ENCODE data around the gene POLR3H. TPM values are rescaled to one million over a fixed set of nuclear protein-coding genes. Genes with fewer than 3 reads are reported as not detected.

The POLR3H gene
- total and polyA plus RNA-seq, 8 donors = 2.6 to 21.7 (median 12.4) TPM

DNA sequence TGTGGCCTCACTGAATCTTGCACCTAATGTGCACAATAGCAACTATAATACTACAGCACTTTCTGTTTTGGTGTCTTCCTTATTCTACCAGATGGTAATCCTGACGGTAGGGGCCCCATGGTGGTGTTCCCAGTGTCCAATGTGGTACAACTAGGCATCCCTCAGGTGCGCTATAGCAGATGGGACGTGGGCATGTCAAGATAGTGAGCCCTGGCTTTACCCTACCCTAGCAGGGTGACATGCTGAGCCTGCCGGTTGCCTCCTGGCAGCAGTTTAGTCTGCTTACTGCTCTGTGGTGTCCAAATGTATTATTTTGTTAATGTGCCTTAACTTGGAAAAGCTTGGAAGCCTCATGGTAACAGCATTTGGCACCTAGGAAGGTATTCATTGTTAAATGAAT, 56.2 kb downstream of the POLR3H start:
- DNase-seq = no peak
- Histone ChIP-seq H3K9me3 (no peaks in the 10 kb centered on the region), H3K27me3 (no peaks in the 10 kb centered on the region), H3K36me3 (peaks cover 0 to 4% (median 0%) of the 10 kb centered on the region in 4 donors), H3K4me3 (no peak overlapping the region), H3K4me1 (peaks cover 58 to 99% (median 78%) of the 10 kb centered on the region in 4 donors), H3K27ac (peak overlapping the region in 4 of 5 donors; percentile 56 to 79 (median 65))
- TF ChIP-seq EP300 (IDR thresholded peaks at IDR 0.05) = no peak
- TF ChIP-seq POLR2A (IDR thresholded peaks at IDR 0.05) = no peak
- TF ChIP-seq CTCF (IDR thresholded peaks at IDR 0.05) = no peak
- TF ChIP-seq POLR2AphosphoS5 (IDR thresholded peaks at IDR 0.05) = no peak
- 73 to 79% (median 75%) methylated on average over 4 of the region's 4 CpGs for WGBS, 5 donors
- intact Hi-C loops (cut with DNase I; ENCODE audit: low total_unique reads) = no loop called here

- Histone ChIP-seq H3K9me3 (no peaks in the 10 kb centered on the region), H3K36me3 (peaks cover 0 to 4% (median 0%) of the 10 kb centered on the region in 4 donors), H3K27ac (peak overlapping the region in 4 of 5 donors; percentile 56 to 79 (median 65)), H3K27me3 (no peaks in the 10 kb centered on the region), H3K4me3 (no peak overlapping the region), H3K4me1 (peaks cover 64 to 100% (median 82%) of the 10 kb centered on the region in 4 donors)
- intact Hi-C loops (cut with DNase I; ENCODE audit: low total_unique reads) = no loop called here
- TF ChIP-seq EP300 (IDR thresholded peaks at IDR 0.05) = no peak
- TF ChIP-seq POLR2A (IDR thresholded peaks at IDR 0.05) = no peak
- peak in 2 of 3 donors; percentile 63 to 90 for TF ChIP-seq POLR2AphosphoS5 (IDR thresholded peaks at IDR 0.05)
- WGBS, 5 donors = 51 to 66% (median 59%) methylated on average over 8 of the region's 8 CpGs
- DNase-seq = peak in 1 of 2 donors; percentile 41
Observed at GRCh38 chr22:41487037-41487935, 57.0 kb downstream of the POLR3H start.

GRCh38 chr22:41485033-41485432, 59.2 kb downstream of the POLR3H start:
- peak overlapping the region; percentile 5 to 81 (median 59) for H3K27ac ChIP-seq
- peaks cover 70 to 100% (median 86%) of the 10 kb centered on the region in 4 donors for H3K4me1 ChIP-seq
- no peak overlapping the region for H3K4me3 ChIP-seq
- H3K36me3 ChIP-seq = peaks cover 0 to 5% (median 1%) of the 10 kb centered on the region in 4 donors
- no peak for TF ChIP-seq EP300 (IDR thresholded peaks at IDR 0.05)
- no peak for TF ChIP-seq POLR2A (IDR thresholded peaks at IDR 0.05)
- TF ChIP-seq CTCF (IDR thresholded peaks at IDR 0.05) = no peak
- no peak for TF ChIP-seq POLR2AphosphoS5 (IDR thresholded peaks at IDR 0.05)
- WGBS, 5 donors = 51 to 65% (median 60%) methylated on average over 7 of the region's 7 CpGs
- H3K9me3 ChIP-seq = no peaks in the 10 kb centered on the region
- peak in 1 of 2 donors; percentile 41 for DNase-seq
- intact Hi-C loops (cut with DNase I; ENCODE audit: low total_unique reads) = no loop called here
- H3K27me3 ChIP-seq = no peaks in the 10 kb centered on the region

- WGBS, 5 donors = 43 to 67% (median 59%) methylated on average over 1 to 2 of the region's 2 CpGs
- Histone ChIP-seq H3K4me1 (peaks cover 62 to 99% (median 82%) of the 10 kb centered on the region in 4 donors), H3K27me3 (no peaks in the 10 kb centered on the region), H3K9me3 (no peaks in the 10 kb centered on the region), H3K27ac (peak overlapping the region in 4 of 5 donors; percentile 59 to 85 (median 72)), H3K4me3 (no peak overlapping the region), H3K36me3 (peaks cover 0 to 14% (median 9%) of the 10 kb centered on the region in 4 donors)
- DNase-seq = no peak
- intact Hi-C loops (cut with DNase I; ENCODE audit: low total_unique reads) = no loop called here
- TF ChIP-seq CTCF (IDR thresholded peaks at IDR 0.05) (no peak), EP300 (IDR thresholded peaks at IDR 0.05) (no peak), POLR2AphosphoS5 (IDR thresholded peaks at IDR 0.05) (no peak), POLR2A (IDR thresholded peaks at IDR 0.05) (no peak)
Observed at GRCh38 chr22:41482319-41482935, 61.8 kb downstream of the POLR3H start.
